ENCODE data around the gene ANKUB1.
A peak's percentile ranks its signal among the peaks of the same experiment; 100 is the strongest.

Gene ANKUB1

DNA sequence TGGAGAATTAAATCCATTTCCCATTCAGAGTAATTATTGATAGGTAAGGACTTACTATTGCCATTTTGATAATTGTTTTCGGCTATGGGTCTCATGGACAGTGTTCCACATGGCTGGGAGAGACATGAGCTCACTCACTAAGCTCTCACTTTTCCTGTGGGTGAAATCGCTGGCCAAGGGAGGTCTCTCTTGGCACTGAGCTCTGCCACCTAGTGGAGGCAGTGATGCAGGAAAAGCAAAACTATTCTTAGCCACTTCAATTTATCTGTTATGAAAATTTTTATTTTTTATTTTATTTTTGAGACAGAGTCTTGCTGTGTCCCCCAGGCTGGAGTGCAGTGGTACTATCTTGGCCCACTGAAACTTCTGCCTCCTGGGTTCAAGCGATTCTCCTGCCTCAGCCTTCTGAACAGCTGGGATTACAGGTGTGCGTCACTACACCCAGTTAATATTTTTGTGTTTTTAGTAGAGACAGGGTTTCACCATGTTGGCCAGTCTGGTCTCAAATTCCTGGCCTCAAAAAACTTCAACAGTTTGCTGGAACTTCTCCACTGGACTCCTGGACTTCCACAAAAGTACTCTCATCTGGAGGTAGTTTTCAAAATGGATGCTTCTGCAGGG is 16.0 kb upstream of the ANKUB1 start:
- DNase-seq (ENCODE audit: low spot score) = peak; percentile 85

DNA sequence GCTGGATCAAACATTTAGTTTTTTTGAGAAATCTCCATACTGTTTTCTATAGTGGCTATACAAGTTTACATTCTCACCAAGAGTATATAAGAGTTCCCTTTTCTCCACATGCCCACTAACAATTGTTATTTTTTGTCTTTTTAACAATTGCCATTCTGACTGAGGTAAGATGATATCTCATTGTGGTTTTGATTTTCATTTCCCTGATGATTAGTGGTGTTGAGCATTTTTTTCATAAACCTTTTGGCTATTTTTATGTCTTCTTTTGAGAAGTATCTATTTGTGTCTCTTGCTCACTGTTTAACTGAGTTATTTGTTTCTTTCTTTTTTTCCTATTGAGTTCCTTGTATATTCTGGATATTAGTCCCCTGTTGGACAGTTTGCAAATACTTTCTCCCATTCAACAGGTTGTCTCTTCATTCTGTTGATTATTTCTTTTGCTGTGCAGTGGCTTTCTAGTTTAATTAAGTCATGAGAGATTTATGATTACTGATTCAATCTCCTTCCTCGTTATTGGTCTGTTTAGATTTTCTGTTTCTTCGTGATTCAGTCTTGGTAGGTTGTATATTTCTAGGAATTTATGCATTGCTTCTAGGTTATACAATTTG is 13.9 kb upstream of the ANKUB1 start:
- DNase-seq (ENCODE audit: low spot score) = no peak

DNA sequence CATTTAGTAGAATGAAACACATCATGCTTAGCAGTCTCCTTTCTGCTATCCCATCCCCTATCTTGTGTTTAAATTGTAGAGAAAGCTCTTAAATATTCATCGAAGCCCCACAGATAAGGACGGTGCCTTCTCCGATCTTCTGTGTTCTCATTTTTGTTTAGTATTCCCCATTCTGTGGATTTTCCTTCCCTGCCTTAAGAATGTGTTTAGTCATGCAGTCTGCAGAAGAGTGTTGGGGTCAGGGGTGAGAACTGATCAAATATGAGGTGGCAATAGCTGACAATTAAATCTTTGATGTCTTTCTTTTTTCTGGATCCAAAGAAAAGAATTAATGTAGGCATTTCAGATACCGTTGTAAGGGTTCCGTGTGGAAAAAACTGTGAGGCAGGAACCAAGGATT is 9.3 kb upstream of the ANKUB1 start:
- no peak for DNase-seq (ENCODE audit: low spot score)

DNA sequence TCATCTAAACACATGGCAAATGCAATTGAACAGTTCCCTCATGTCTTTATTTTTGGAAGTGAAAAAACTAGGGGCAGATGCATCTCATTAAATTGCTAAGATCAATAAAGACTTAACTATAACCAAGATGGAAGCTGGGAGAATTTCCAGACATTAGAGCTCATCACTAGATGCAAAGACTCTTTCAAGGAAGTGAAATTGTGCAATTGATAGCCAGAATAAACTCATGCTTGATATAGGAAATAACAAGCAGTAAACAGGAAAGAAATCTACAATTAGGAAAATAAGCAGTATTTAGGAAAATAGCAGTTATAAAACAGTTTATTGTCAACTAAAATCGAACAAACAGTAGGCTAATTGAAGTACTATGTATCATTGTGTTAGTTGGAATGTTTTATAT is 8.8 kb upstream of the ANKUB1 start:
- no peak for DNase-seq (ENCODE audit: low spot score)

DNA sequence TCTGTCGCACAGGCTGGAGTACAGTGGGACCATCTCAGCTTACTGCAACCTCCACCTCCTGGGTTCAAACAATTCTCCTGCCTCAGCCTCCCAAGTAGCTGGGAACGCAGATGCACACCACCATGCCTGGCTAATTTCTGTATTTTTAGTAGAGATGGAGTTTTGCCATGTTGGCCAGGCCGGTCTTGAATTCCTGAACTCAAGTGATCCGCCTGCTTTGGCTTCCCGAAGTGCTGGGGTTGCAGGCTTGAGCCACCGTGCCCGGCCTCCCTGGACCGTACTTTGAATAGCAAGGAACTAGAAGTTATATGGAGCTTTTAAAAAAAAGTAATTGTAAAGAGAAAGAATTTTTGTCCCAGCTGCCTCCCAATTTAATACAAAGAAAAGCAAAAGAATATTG is 8.3 kb upstream of the ANKUB1 start:
- no peak for DNase-seq (ENCODE audit: low spot score)

DNA sequence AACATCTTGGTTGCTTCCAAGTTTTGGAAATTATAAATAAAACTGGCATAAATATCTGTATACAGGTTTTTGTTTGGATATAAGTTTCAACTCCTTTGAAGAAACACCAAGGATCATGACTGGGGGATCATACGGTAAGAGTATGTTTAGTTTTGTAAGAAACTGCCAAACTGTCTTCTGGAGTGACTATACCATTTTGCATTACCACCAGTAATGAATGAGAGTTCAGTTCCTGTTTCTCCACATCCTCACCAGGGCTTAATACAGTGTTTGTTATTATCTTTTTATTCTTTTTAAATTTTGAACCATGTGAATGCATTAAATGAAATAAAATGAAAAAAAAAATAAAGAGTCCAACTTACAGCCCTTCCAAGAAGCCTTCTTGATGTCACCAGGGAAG is 3.7 kb upstream of the ANKUB1 start:
- DNase-seq (ENCODE audit: low spot score) = no peak

DNA sequence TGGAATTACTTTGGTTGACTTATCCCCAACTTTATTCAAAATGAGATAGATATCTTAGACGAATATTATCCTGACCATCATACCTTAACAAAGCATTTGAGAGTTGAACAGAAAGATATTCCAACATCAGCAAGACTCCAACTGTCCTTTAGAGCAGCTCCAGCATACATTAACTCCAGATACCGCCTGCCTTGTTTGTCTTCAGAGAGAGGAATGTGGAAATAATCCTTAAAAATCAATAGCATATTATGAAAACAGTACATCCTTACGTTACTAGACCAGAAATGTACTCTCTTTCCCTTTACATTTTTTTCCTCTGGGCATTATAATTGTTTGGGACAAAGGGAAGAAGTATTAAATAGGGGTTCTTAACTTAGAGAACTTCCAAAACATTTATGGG is 1.7 kb downstream of the ANKUB1 start:
- DNase-seq (ENCODE audit: low spot score) = no peak

DNA sequence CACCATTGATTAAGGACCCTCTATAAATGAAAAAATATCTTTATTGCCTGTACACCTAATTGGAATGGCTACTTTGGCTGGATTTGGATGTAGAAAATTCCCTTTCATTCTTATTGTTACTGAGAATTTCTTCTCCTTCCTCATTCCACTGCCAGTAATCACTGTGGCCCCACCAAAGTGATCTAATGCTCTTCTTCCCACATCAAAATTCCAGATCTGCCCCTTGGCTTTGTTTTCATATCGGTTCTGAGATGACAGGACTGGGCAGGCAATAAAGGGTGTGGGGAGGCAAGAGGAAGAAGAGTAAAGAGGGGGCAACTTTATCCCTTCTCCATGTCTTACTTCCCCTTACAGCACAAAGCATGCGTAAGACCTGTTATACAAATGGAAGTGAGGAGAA is 2.1 kb downstream of the ANKUB1 start:
- DNase-seq (ENCODE audit: low spot score) = no peak

DNA sequence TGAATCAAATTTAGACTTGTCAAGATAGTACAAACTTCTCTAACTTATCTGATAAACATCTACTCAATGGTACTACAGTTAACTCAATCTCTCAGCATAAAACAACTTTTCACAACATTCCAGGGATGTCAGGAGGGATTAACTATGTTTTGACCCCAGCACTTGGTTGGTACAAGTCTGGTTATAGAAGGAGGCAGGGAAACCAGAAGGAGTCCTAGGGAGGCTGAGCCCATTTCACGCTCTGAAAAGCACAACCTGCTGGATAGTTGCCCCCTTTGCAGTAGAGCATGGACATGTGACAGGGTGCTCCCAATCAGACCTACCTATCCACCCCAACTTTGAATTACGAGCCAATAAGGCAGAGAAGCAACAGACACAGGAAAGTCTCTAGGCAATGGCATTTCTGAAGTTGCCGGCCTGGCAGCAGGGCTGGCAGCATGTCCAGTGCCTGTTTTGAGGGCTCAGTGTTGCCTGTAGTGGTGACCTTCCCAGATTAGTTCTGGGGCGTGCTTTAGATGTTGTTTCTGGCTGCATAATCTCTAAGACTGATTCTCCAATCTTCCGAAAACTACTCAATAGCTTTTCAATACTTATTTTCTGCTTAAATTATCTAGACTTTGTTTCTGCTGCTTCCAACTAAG is 8.2 kb downstream of the ANKUB1 start:
- no peak for DNase-seq (ENCODE audit: low spot score)

DNA sequence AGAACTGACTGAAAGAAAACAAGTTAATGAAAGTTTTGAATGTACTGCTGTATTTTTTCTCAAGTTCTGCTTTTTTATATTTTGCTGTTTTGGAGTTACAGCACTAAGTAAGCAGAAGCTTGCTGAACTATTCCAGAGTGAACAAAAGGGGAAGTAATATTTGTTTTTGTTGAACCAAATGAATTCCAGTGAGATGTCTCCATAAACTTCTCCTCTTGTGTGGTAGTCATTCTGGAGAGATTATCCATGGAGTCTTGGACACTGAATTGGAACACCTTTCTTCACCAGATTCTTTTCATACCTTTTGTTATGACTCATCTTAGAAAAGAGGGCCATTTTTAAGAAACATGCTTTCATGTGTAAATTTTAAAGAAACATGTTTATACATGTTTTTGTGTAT is 8.8 kb downstream of the ANKUB1 start:
- no peak for DNase-seq (ENCODE audit: low spot score)

DNA sequence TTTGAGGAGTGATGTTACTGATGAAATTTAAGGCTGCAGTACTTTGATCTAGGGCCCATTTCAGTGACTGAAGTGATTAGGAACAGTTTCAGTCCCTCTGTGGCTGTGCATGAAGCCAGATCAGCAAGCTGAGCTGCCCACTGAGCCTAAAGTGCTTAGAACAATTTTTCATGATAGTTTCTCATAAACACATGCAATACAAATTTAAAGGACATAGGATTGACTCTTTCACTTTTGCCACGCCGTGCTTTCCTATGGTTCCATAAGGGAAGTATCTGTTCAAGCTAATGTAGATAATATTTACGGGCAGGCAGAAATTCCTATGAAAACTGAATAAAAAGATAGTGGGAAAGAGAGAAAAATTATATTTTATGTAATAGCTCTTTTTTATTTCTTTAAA is 10.6 kb downstream of the ANKUB1 start:
- no peak for DNase-seq (ENCODE audit: low spot score)

DNA sequence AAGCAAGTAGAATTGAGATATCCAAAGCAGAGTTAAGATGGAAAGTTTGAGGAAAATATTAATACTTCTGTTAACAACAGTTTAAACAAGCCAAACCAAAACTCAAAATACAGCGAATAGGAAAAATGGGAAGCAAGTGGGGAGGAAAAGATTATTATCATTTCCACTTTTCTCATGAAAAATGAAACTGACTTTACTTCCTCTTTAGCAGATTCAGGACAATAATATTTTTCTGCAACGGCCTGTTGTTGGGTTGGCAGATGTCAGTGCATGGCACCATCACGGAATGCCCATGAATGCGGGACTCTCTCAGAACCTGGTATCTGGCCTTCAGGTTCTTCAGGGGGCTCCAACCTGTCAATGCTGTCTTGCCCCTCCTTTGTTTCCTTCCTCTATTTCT is 11.1 kb downstream of the ANKUB1 start:
- no peak for DNase-seq (ENCODE audit: low spot score)

DNA sequence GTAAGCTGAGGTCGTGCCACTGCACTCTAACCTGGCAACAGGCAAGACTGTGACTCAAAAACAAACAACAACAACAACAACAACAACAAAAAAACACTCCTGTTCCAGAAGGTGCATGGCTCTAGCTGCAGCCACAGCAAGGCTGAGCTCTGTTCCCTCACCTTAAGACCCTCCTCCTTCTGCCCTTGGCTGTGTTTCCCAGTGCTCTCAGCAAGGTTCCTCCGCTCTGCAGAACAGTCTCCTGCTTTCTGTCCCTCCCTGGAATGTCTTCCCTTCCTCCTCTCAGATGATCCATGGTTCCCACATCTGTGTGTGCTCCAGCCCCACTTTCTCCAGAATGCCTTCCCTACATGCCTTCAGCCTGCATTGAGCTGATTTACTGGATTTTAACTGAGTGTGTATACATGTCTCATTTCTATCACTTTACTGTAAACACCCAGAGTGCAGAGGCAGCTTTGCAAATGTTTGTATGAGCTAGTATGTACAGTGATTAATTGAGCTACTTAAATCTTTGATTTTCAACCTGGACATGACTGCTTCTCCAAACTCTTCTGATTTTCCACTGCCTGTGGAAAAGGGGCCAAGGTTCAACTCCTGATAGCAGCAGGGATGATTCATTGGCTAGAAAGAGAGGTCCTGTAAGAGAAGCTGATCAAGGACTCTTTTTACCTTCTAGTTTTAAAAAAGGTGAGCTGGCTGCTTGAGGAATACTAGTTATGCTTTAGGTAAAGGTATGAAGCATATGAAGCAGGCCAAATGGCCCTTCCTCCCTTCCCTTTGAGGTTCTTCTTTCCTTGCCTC is 14.7 kb downstream of the ANKUB1 start:
- no peak for DNase-seq (ENCODE audit: low spot score)

DNA sequence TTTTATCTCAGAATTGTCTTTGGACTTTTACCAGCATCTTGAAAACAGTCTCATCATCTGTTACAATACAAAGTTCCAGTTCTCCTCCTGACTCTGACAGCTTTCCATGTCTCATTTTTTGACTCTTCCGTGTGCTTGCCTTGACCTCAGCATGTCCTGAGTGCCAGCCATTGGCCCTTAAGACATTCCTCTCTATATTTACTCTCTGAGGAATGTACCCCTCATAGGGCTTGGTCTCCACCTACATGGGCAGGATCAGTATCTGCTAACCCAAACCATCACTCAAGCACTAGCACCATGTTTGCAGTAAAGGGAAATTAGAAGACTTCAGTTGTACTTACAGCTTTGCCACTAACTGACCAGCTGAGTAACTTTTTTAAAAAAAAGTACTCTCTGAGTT is 16.2 kb downstream of the ANKUB1 start:
- no peak for DNase-seq (ENCODE audit: low spot score)

DNA sequence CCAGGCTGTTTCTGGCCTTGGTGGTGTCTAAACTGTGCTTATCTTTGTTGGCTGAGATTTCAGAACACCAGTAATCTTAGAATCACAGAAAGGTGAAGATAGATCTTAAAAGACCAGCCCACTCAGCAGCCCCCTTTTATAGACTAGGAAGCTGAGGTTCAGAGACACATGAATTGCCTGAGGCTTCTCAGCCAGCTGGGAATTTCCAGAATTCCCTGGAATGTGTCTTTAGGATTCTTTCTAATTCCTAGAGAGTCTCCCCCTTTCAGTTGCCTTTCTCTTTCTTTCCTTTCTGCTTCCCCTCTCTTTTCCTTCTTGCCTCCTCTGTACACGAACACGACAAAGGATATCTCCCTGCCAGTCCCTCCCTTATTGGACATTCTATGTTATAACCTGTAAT is 19.5 kb downstream of the ANKUB1 start:
- no peak for DNase-seq (ENCODE audit: low spot score)

DNA sequence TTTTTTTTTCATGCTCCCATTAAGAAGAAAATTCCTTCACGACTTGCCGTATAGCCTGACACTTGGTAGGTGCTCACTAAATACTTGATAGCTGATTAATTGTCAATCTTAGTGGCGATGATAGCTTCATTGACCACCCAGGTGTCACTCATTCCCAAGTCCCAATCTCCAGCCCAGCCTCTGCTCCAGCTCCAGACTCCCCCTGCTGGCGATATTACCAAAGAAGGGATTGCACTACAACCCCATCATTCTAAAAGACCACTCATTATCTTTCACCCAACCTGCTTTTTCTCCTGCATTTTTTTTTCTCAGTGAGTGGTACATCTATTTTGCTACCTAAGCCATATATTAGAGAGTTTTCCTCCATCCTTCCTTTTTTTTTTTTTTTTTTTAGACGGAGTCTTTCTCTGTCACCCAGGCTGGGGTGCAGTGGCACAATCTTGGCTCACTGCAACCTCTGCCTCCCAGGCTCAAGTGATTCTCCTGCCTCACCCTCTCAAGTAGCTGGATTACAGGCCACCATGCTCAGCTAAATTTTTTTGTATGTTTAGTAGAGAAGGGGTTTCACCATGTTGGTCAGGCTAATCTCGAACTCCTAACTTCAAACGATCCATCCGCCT is 20.6 kb downstream of the ANKUB1 start:
- DNase-seq (ENCODE audit: low spot score) = peak; percentile 40

DNA sequence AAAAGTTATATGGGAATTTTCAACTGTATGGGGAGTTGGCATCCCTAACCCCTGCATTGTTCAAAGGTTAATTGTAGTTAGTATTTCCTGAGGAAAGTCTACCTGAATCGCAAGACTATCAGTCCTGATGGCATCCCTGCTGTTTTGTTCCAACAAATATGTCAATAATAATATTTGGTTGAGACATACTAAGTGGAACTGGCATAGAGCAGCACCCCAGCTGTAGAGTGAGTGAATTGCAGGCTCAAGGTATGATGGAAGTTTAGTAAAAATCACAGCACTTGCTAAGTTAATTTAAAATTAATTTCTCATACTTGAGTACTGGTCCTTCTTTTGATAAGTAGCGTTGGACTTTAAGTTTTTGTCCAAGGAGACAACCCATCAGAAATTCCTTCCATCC is 22.1 kb downstream of the ANKUB1 start:
- no peak for DNase-seq (ENCODE audit: low spot score)

DNA sequence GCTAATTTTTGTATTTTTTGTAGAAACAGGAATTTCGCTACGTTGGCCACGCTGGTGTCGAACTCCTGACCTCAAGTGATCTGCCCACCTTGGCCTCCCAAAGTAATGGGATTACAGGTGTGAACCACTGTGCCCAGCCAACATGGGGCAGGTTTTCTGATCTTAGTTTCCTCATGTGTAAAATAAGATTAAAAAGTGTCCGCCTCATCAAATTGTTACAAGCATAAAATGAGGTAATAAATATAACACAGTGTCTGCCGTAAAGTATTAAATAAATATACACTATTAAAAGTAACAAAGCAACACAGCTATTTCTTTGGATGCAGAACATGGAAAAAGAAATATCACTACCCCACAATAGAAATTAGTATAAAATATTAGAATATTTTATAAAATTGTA is 23.6 kb downstream of the ANKUB1 start:
- no peak for DNase-seq (ENCODE audit: low spot score)

DNA sequence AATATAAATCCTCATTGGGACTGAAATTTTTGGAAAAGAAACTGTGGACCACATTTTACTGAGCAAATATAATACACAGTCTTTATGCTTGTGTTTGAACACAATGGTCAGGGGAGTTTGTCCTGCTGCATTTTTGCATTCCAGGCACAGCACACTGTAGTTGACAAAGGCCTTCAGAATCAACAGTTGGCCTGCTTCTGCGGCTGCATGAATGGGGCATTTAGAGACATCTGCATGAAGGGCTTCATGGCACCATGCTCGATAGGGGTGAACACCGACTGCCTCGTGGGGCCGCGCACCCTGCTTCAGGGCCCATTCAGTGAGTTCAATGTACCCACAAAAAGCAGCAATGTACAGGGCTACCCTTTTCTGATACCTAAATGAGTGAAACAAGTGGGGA is 24.6 kb downstream of the ANKUB1 start:
- DNase-seq (ENCODE audit: low spot score) = no peak

DNA sequence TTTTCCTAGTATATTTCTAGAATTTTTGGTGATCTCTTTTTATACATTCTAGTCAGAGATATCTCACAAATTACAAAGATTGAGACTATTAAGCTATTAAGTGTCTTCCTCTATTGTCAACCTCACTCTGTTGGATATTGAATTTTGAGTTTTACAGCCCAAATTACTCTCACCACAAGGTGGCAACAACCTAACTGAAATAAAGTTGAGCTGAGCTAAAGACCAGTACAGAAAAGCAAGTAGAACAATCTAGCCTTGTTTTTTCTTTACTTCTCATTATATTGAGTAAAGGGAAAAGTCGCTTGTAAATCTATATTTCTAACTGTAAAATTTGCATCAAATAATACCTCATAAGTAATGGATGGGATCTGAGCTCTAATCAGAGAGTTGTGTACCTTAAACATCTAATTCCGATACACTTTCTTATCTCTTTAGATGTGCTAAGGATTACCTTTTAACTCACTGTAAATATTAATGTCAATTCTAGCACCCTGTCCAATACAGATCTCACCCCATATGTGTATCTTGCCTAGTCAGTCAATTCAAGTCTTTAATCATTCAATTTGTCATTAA is 26.5 kb downstream of the ANKUB1 start:
- peak; percentile 55 for DNase-seq (ENCODE audit: low spot score)

DNA sequence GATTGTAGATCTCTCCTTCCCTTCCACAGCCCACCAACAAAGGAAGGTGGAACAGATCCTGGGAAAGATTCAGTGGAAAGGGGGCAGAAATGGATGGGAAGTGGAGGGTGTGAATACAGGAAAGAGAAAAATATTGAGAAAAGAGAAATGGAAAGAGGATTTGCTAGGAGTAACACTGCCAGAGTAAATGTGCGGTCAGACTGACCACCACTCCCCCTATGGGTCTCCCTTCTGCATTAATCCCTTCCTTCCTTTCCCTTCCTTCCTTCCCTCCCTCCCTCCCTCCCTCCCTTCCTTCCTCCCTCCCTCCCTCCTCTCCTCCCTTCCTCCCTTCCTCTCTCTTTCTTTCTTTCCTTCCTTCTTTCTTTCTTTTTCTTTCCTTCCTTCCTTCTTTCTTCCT is 28.1 kb downstream of the ANKUB1 start:
- no peak for DNase-seq (ENCODE audit: low spot score)

DNA sequence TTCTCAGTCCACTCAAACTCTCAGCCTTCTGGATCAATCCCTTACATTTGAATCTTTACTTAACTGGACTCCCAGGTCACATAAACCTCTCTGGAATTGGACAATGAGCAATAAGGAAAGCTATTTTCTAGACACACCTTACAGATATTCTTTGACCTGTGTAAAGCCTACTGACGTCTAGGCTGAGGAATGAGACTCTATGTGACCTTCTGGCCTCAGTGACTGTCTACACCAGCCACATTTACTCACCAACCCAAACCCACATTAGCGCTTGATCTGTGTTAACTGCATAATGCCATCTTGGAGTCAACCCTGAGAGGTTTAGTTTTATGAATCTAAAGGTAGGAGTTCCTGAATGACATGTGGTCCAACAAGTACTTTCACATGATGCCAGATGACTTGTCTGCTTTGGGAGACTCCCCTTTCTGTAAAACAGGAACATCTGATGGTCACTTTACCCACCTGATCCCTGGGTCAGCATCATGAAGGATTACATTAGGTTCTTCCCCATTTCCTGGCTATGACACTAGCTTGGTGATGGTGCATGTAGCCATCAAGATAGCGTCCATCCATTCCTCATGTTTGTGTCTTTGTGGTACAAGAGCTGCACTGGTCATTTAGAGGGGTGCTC is 28.7 kb downstream of the ANKUB1 start:
- DNase-seq (ENCODE audit: low spot score) = no peak

All from RKO (cell line).